Measurements from ENCODE around the gene OR51T1.

GRCh38 chr11:4922304-4922703 is 40.6 kb downstream of the OR51T1 start:
- TF ChIP-seq POLR2A (IDR thresholded peaks at IDR 0.05) = no peak
- no peak for TF ChIP-seq CTCF (IDR thresholded peaks at IDR 0.05)
- TF ChIP-seq EP300 (IDR thresholded peaks at IDR 0.05) = no peak

Measured in tibial nerve (tissue), 4 donors.